ENCODE data around the gene KCNQ1.

The KCNQ1 gene

DNA sequence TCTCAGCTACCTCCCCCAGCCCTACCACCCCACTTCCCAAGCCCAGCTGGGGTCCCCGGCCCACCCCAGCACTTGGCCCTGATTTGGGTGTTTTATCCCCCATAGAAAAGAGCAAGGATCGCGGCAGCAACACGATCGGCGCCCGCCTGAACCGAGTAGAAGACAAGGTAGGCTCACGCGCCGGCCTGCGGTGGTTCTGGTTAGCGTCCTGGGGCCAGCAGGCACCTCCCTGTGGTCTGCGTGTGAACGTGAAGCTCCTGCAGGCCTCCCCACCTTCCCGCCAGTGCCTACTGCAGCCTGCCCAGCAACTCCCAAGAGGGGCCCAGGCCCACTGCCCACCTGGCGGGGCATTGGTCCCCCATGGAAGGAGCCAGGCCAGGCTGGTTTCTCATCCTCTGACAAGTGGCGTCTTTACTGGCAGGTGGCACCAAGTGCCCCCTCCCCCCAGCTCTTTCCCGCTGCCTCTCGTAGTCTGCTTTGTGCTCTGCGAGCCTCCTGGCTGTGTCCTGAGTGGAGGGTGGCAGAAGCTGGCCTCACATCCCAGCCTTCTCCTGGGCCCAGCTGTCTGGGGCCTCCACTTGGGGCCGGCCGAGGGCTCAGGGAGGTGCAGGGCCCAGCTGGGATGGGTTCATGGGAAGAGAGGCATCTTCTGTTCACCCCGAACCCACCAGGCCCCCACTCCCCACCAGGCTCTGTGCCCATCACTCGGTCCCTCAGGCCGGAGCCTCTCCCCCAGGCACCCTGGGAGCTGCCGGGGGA is 333.2 kb downstream of the KCNQ1 start:
- no peak overlapping the region for H3K4me2 ChIP-seq (ENCODE audit: low read length)
- H3K9me3 ChIP-seq (ENCODE audit: low read length): no peaks in the 10 kb centered on the region
- TF ChIP-seq, protein P1, sequence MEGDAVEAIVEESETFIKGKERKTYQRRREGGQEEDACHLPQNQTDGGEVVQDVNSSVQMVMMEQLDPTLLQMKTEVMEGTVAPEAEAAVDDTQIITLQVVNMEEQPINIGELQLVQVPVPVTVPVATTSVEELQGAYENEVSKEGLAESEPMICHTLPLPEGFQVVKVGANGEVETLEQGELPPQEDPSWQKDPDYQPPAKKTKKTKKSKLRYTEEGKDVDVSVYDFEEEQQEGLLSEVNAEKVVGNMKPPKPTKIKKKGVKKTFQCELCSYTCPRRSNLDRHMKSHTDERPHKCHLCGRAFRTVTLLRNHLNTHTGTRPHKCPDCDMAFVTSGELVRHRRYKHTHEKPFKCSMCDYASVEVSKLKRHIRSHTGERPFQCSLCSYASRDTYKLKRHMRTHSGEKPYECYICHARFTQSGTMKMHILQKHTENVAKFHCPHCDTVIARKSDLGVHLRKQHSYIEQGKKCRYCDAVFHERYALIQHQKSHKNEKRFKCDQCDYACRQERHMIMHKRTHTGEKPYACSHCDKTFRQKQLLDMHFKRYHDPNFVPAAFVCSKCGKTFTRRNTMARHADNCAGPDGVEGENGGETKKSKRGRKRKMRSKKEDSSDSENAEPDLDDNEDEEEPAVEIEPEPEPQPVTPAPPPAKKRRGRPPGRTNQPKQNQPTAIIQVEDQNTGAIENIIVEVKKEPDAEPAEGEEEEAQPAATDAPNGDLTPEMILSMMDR (IDR thresholded peaks at IDR 0.05; ENCODE audit: low read length): no peak
- no peak for TF ChIP-seq EZH2 (IDR thresholded peaks at IDR 0.05; ENCODE audit: borderline replicate concordance, low read length)
- H4K20me1 ChIP-seq (ENCODE audit: insufficient read depth, low read length): no peaks in the 10 kb centered on the region
- no peak overlapping the region for H3K27ac ChIP-seq (ENCODE audit: low read depth, low read length, poor library complexity, severe bottlenecking)
- H3K36me3 ChIP-seq (ENCODE audit: insufficient read depth, low read length): no peaks in the 10 kb centered on the region
- peaks cover 7% of the 10 kb centered on the region for H3K4me1 ChIP-seq (ENCODE audit: insufficient read depth, low read length, severe bottlenecking)
- H2AFZ ChIP-seq (ENCODE audit: low read length): no peak overlapping the region
- H3K9ac ChIP-seq (ENCODE audit: low read length): no peak overlapping the region
- no peaks in the 10 kb centered on the region for H3K9me2 ChIP-seq (ENCODE audit: low read depth, low read length)
- no peak overlapping the region for H3K4me3 ChIP-seq (ENCODE audit: low read depth, low read length, poor library complexity, severe bottlenecking)
- H3K79me2 ChIP-seq (ENCODE audit: insufficient read depth, low read length): no peaks in the 10 kb centered on the region
- peaks cover 7% of the 10 kb centered on the region; the same call in 1 of the 2 replicates for H3K27me3 ChIP-seq (ENCODE audit: insufficient read depth, low read length)
- no peaks in the 10 kb centered on the region for H3F3A ChIP-seq (ENCODE audit: insufficient read depth, low read length)

DNA sequence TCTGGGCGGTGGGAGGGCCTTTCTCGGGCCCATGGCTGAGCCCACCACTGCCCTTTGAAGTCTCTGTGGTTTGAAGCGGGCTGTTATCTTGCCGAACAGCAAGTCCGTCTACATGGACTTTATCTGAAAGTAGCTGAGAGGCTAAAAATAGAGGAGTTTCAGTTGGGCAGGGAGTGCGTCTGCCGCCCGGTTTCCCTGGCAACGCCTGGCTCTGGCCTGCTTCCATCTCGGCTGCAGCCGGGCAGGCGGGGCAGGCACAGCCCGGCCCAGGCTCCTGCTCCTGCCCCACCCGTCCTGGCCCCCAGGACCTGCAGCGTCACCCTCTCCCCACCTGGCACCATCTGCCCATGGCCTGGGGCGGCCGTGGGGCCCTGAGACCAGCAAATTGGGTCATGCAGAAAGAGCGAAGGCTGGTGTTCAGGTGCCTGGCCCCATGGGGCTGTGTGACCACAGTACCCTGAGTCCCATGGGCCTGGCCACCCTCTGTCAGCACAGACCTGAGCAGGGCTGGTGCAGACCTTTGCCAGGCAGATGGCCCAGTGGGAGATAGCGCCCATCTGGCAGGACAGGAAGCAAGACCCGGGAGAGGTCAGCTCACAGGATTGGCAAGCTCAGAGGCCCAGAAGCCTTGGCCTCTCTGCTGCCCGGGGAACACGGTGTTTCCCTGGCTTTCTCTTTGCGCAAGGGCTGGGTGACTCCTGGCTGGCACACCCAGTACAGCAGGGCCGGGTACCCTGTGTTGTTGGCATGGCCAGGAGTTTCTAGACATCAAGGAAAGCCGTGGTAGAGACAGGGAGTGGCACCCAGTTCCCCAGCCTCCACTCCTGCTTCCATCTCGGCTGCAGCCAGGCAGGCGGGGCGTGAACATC is 334.1 kb downstream of the KCNQ1 start:
- H3K27ac ChIP-seq (ENCODE audit: low read depth, low read length, poor library complexity, severe bottlenecking): no peak overlapping the region
- no peak overlapping the region for H3K4me2 ChIP-seq (ENCODE audit: low read length)
- no peaks in the 10 kb centered on the region for H3K36me3 ChIP-seq (ENCODE audit: insufficient read depth, low read length)
- H3K27me3 ChIP-seq (ENCODE audit: insufficient read depth, low read length): no peaks in the 10 kb centered on the region
- no peaks in the 10 kb centered on the region for H3F3A ChIP-seq (ENCODE audit: insufficient read depth, low read length)
- no peak overlapping the region for H3K4me3 ChIP-seq (ENCODE audit: low read depth, low read length, poor library complexity, severe bottlenecking)
- no peak overlapping the region for H3K9ac ChIP-seq (ENCODE audit: low read length)
- no peaks in the 10 kb centered on the region for H3K79me2 ChIP-seq (ENCODE audit: insufficient read depth, low read length)
- no peak overlapping the region for H2AFZ ChIP-seq (ENCODE audit: low read length)
- H3K4me1 ChIP-seq (ENCODE audit: insufficient read depth, low read length, severe bottlenecking): peaks cover 7% of the 10 kb centered on the region
- H3K9me2 ChIP-seq (ENCODE audit: low read depth, low read length): no peaks in the 10 kb centered on the region
- TF ChIP-seq EZH2 (IDR thresholded peaks at IDR 0.05; ENCODE audit: borderline replicate concordance, low read length): no peak
- TF ChIP-seq, protein P1 (IDR thresholded peaks at IDR 0.05; ENCODE audit: low read length): no peak
- no peaks in the 10 kb centered on the region for H4K20me1 ChIP-seq (ENCODE audit: insufficient read depth, low read length)
- H3K9me3 ChIP-seq (ENCODE audit: low read length): no peaks in the 10 kb centered on the region

DNA sequence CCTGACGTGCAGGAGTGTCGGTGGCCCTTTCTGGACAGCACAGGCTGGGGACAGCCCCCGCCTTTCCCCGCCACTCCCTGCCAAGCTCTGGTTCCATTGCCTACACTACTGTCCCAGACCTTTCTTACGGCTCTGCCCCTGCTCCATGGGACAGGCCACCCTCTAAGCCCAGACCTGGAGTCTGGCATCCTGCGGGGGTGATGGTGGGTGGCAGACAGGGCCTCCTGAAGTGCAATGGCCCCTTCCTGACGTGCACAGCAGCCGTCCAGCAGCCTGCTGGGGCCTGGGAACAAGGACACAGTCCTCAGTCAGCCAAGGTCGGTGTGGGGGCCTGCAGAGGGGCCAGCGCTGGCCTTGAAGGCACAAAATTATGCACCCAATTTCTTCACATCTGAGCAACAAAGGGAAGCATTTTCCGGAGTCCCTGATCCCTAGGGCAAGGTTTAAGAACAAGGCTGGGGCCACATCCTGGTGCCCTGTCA is 334.7 kb downstream of the KCNQ1 start:
- no peak overlapping the region for H3K27ac ChIP-seq (ENCODE audit: low read depth, low read length, poor library complexity, severe bottlenecking)
- no peaks in the 10 kb centered on the region for H3K36me3 ChIP-seq (ENCODE audit: insufficient read depth, low read length)
- no peaks in the 10 kb centered on the region for H3F3A ChIP-seq (ENCODE audit: insufficient read depth, low read length)
- no peaks in the 10 kb centered on the region for H4K20me1 ChIP-seq (ENCODE audit: insufficient read depth, low read length)
- no peak overlapping the region for H3K4me2 ChIP-seq (ENCODE audit: low read length)
- TF ChIP-seq, protein P1 (IDR thresholded peaks at IDR 0.05; ENCODE audit: low read length): no peak
- no peak for TF ChIP-seq EZH2 (IDR thresholded peaks at IDR 0.05; ENCODE audit: borderline replicate concordance, low read length)
- H2AFZ ChIP-seq (ENCODE audit: low read length): no peak overlapping the region
- no peaks in the 10 kb centered on the region for H3K9me3 ChIP-seq (ENCODE audit: low read length)
- H3K4me1 ChIP-seq (ENCODE audit: insufficient read depth, low read length, severe bottlenecking): peaks cover 7% of the 10 kb centered on the region
- H3K9me2 ChIP-seq (ENCODE audit: low read depth, low read length): no peaks in the 10 kb centered on the region
- H3K9ac ChIP-seq (ENCODE audit: low read length): no peak overlapping the region
- no peaks in the 10 kb centered on the region for H3K27me3 ChIP-seq (ENCODE audit: insufficient read depth, low read length)
- no peaks in the 10 kb centered on the region for H3K79me2 ChIP-seq (ENCODE audit: insufficient read depth, low read length)
- no peak overlapping the region for H3K4me3 ChIP-seq (ENCODE audit: low read depth, low read length, poor library complexity, severe bottlenecking)
